GM21447 (cell line): ENCODE measurements around the gene KCNQ1OT1.

ENCODE experiments used
- ATAC-seq: cut with Tn5 transposase; IDR thresholded peaks from one replicate; pipeline ENCODE4 v1.9.1; 2021; ENCODE audit not compliant: unreplicated experiment

Gene KCNQ1OT1

GRCh38 chr11:2561696-2562581, 137.9 kb downstream of the KCNQ1OT1 start:
- no peak for ATAC-seq

DNA sequence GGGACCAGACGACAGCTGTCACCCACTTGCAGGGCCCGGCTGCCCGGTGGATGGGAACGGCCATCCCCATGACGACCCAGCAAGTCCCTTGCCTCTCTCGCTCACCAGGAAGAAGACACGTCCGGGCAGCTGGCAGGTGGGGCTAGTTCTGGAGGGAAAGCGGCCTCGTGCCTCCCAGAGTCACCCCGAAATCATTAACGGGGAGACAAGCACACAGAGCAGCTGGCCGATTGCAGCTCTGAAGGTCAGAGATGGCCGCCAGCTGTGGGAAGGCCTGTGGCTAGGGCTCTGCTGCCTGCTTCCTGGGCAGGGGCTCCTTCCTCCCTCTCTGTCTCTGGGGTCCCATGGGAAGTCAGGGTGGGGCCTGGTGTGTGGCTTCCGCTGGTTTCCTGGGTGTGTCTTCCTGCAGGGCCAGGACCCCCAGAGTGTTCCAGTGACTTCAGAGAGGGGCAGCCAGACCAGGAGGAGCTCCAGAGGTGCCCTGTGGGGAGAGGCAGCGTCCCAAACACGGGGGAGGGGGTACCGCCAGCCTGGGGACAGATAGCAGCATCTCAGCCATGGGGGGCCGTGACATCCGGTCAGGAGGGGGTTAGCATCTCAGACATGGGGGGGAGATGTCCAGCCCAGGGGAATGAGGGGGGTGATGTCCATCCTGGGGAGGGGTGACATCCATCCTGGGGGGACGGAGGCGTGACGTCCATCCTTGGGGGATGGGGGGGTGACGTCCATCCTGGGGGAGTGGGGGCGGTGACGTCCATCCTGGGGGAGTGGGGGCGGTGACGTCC, 140.1 kb downstream of the KCNQ1OT1 start:
- no peak for ATAC-seq

GRCh38 chr11:2558861-2559526, 140.8 kb downstream of the KCNQ1OT1 start:
- ATAC-seq: no peak

GRCh38 chr11:2558397-2558796, 141.4 kb downstream of the KCNQ1OT1 start:
- no peak for ATAC-seq
